ENCODE data around the gene NMT1.

DNA sequence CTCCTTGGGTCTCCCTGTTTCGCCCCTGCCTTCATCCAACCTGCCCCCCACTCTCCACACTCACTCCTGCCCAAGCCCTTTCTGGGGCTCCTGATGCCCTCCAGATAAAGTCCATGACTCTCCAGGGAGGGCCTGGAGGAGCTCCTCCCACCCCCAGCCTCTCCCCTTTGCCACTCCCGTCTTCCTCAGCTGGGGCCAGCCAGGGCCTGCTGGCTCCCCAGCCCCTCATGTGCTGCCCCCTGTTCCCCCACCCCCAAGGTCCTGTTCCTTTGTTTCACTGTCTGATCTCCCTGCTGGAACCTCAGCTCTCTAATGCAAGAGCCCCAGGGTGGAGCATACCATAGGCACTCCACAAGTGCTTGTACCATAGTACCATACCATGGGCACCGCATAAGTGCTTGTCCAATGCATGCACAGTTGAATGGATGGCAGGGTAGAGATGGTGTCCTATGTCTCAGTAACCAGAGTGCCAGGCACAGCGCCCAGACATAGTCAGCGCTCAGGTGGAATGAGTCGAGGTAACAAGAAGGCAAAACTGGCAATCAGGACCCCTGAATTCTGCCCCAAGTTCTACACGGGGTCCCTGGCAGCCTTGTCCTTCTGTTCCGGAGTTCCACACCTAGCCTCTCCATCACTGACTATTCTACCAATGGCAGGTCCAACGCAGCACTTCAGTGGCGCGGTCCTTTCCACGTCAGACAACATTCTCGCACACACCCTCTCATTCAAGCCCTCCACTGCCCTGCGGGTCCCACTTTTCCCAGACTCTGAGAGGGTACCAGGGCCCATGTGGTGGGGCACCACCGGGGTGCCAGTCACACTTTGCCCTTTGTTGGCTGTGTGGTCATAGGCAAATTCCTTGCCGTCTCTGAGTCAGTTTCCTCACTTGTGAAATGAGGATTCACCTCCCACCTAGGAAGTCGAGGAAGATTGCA, 69.8 kb downstream of the NMT1 start:
- TF ChIP-seq ZBTB1 (tag by site-specific recombination; IDR thresholded peaks at IDR 0.05) (no peak), ZBTB8A (tag by site-specific recombination; IDR thresholded peaks at IDR 0.05) (no peak), ZNF24 (tag by site-specific recombination; IDR thresholded peaks at IDR 0.05) (no peak), MYNN (tag by site-specific recombination; IDR thresholded peaks at IDR 0.05; ENCODE audit: borderline replicate concordance) (no peak), ZNF175 (tag by site-specific recombination; IDR thresholded peaks at IDR 0.05) (no peak), ZNF660 (tag by site-specific recombination; IDR thresholded peaks at IDR 0.05) (no peak)
- TF ChIP-seq, protein P1, sequence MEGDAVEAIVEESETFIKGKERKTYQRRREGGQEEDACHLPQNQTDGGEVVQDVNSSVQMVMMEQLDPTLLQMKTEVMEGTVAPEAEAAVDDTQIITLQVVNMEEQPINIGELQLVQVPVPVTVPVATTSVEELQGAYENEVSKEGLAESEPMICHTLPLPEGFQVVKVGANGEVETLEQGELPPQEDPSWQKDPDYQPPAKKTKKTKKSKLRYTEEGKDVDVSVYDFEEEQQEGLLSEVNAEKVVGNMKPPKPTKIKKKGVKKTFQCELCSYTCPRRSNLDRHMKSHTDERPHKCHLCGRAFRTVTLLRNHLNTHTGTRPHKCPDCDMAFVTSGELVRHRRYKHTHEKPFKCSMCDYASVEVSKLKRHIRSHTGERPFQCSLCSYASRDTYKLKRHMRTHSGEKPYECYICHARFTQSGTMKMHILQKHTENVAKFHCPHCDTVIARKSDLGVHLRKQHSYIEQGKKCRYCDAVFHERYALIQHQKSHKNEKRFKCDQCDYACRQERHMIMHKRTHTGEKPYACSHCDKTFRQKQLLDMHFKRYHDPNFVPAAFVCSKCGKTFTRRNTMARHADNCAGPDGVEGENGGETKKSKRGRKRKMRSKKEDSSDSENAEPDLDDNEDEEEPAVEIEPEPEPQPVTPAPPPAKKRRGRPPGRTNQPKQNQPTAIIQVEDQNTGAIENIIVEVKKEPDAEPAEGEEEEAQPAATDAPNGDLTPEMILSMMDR (tag by site-specific recombination; IDR thresholded peaks at IDR 0.05): no peak
- TF ChIP-seq, protein P2, sequence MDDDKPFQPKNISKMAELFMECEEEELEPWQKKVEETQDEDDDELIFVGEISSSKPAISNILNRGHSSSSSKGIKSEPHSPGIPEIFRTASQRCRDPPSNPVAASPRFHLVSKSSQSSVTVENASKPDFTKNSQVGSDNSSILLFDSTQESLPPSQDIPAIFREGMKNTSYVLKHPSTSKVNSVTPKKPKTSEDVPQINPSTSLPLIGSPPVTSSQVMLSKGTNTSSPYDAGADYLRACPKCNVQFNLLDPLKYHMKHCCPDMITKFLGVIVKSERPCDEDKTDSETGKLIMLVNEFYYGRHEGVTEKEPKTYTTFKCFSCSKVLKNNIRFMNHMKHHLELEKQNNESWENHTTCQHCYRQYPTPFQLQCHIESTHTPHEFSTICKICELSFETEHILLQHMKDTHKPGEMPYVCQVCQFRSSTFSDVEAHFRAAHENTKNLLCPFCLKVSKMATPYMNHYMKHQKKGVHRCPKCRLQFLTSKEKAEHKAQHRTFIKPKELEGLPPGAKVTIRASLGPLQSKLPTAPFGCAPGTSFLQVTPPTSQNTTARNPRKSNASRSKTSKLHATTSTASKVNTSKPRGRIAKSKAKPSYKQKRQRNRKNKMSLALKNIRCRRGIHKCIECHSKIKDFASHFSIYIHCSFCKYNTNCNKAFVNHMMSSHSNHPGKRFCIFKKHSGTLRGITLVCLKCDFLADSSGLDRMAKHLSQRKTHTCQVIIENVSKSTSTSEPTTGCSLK (tag by site-specific recombination; IDR thresholded peaks at IDR 0.05): no peak

Data from HEK293 (cell line).